Measurements from ENCODE around the gene TNFRSF13B.

The TNFRSF13B gene

GRCh38 chr17:16926571-16927451 lies 45.1 kb downstream of the TNFRSF13B start:
- no peaks in the 10 kb centered on the region for H3K9me3 Mint-ChIP-seq
- peaks cover 6% of the 10 kb centered on the region for H3K4me1 Mint-ChIP-seq
- no peak overlapping the region for H3K4me3 Mint-ChIP-seq
- no peak overlapping the region for H3K27ac Mint-ChIP-seq
- peaks cover 9% of the 10 kb centered on the region for H3K27me3 Mint-ChIP-seq (ENCODE audit: low read depth)
- H3K36me3 Mint-ChIP-seq (ENCODE audit: low read depth): no peaks in the 10 kb centered on the region
- no peak for TF ChIP-seq CTCF (IDR thresholded peaks at IDR 0.05; ENCODE audit: unreplicated experiment in 3 of 3)

DNA sequence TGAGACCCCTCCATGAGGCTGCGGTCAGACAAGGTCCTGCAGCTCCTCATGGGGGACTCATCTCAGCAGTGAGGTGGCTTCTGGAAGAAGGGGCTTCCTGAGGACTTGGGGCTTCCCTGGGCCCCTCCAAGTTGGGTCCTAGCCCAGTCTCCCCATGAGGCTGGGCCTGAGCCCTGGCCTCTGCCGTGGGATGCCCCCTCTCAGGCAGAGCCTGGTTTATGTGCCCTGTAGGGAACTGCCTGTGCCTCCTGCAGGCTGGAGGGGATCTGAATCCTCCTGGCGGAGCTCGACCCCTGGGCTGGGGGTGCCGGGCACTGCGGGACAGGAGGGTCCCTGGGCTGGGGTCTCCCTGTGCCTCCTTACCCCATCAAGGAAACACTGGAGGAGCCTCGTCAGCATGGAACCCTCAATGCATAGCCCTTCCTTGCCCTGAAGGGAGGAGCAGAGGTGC lies 45.8 kb downstream of the TNFRSF13B start:
- Mint-ChIP-seq H3K4me1 (peaks cover 6% of the 10 kb centered on the region), H3K27ac (no peak overlapping the region), H3K9me3 (no peaks in the 10 kb centered on the region), H3K27me3 (ENCODE audit: low read depth) (peaks cover 10% of the 10 kb centered on the region), H3K36me3 (ENCODE audit: low read depth) (no peaks in the 10 kb centered on the region), H3K4me3 (no peak overlapping the region)
- TF ChIP-seq CTCF (IDR thresholded peaks at IDR 0.05; ENCODE audit: unreplicated experiment in 3 of 3): no peak

- H3K27me3 Mint-ChIP-seq (ENCODE audit: low read depth): peaks cover 9% of the 10 kb centered on the region
- no peaks in the 10 kb centered on the region for H3K9me3 Mint-ChIP-seq
- no peak overlapping the region for H3K4me3 Mint-ChIP-seq
- H3K4me1 Mint-ChIP-seq: peaks cover 6% of the 10 kb centered on the region
- H3K27ac Mint-ChIP-seq: no peak overlapping the region
- no peaks in the 10 kb centered on the region for H3K36me3 Mint-ChIP-seq (ENCODE audit: low read depth)
- no peak for TF ChIP-seq CTCF (IDR thresholded peaks at IDR 0.05; ENCODE audit: unreplicated experiment in 3 of 3)
These were observed 46.4 kb downstream of the TNFRSF13B start for GRCh38 chr17:16925461-16926060.

GRCh38 chr17:16924696-16925440 lies 47.0 kb downstream of the TNFRSF13B start:
- H3K9me3 Mint-ChIP-seq: no peaks in the 10 kb centered on the region
- no peak for TF ChIP-seq CTCF (IDR thresholded peaks at IDR 0.05; ENCODE audit: unreplicated experiment in 3 of 3)
- no peak overlapping the region for H3K27ac Mint-ChIP-seq
- peaks cover 9% of the 10 kb centered on the region for H3K27me3 Mint-ChIP-seq (ENCODE audit: low read depth)
- no peaks in the 10 kb centered on the region for H3K36me3 Mint-ChIP-seq (ENCODE audit: low read depth)
- no peak overlapping the region for H3K4me3 Mint-ChIP-seq
- peaks cover 6% of the 10 kb centered on the region for H3K4me1 Mint-ChIP-seq

GRCh38 chr17:16923904-16924695 lies 47.8 kb downstream of the TNFRSF13B start:
- Mint-ChIP-seq H3K27ac (no peak overlapping the region), H3K36me3 (ENCODE audit: low read depth) (no peaks in the 10 kb centered on the region), H3K9me3 (no peaks in the 10 kb centered on the region), H3K4me1 (peaks cover 8% of the 10 kb centered on the region), H3K4me3 (no peak overlapping the region), H3K27me3 (ENCODE audit: low read depth) (peaks cover 10% of the 10 kb centered on the region)
- no peak for TF ChIP-seq CTCF (IDR thresholded peaks at IDR 0.05; ENCODE audit: unreplicated experiment in 3 of 3)
